NB4 (cell line): Measurements from ENCODE around the gene MEG3.

Source experiments
- DNase-seq: peaks from one replicate; pipeline ENCODE4 v3.0.0; 2010; ENCODE audit warnings: low read depth
- H3K4me3 ChIP-seq: one replicate; pipeline ENCODE4 v1.5.1; 2011; ENCODE audit warnings: mild to moderate bottlenecking, low read depth, low read length, moderate library complexity
- CTCF ChIP-seq: IDR thresholded peaks from one replicate; pipeline ENCODE4 v1.5.1; 2012; ENCODE audit warnings: low read depth, low read length
- MYC ChIP-seq: IDR thresholded peaks from 2 replicates; pipeline ENCODE4 v1.6.1; 2011; ENCODE audit warnings: low read depth, low read length
- POLR2A ChIP-seq: IDR thresholded peaks from 2 replicates; pipeline ENCODE4 v1.6.1; 2011; ENCODE audit warnings: mild to moderate bottlenecking; ENCODE audit not compliant: insufficient read length; ENCODE audit errors: extremely low read depth
- TF ChIP-seq, protein P1 (sequence below): IDR thresholded peaks from 2 replicates; pipeline ENCODE4 v1.6.1; 2011; ENCODE audit warnings: low read depth, low read length

The MEG3 gene

DNA sequence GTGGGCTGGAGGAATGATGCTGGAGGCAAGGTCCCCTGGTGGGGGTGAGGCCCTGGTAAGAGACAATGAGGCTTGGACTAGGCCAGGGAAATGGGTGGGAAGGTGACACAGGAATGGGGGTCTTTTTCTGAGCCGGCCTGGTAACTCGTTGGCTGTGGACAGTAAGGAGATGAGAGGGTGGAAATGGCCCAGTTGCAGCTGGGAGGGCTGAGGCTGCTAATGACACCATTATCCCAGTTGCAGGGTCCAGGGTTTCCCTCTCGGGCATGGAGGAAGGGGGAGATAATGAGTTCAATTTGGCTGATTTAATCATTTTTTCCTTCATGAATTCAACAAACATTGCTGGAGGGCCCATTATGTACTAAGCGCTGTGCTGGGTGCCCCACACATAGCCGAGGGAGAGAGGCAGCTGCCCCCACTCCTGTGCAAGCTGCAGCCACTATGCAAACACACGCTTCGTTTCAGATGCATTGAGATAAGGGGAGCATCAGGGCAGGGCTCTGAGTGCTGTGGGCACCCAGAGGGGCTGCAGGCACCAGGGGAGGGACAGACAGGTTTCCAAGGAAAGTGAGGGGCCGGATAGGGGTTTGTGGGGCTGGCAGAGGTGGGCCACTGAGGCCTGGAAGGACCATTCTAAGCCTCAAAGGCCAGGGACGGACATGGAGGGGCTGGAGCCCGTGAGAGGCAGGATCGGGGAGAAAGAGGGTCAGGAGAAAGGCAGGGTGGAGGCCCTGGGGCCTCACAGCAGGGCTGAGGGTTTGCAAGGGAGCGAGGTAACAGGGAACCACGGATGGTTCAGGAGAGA lies 43.2 kb upstream of the MEG3 start:
- no peak for DNase-seq
- H3K4me3 ChIP-seq: no peak overlapping the region
- TF ChIP-seq POLR2A (no peak), MYC (no peak), CTCF (no peak)
- TF ChIP-seq, protein P1, sequence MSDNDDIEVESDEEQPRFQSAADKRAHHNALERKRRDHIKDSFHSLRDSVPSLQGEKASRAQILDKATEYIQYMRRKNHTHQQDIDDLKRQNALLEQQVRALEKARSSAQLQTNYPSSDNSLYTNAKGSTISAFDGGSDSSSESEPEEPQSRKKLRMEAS: no peak

DNA sequence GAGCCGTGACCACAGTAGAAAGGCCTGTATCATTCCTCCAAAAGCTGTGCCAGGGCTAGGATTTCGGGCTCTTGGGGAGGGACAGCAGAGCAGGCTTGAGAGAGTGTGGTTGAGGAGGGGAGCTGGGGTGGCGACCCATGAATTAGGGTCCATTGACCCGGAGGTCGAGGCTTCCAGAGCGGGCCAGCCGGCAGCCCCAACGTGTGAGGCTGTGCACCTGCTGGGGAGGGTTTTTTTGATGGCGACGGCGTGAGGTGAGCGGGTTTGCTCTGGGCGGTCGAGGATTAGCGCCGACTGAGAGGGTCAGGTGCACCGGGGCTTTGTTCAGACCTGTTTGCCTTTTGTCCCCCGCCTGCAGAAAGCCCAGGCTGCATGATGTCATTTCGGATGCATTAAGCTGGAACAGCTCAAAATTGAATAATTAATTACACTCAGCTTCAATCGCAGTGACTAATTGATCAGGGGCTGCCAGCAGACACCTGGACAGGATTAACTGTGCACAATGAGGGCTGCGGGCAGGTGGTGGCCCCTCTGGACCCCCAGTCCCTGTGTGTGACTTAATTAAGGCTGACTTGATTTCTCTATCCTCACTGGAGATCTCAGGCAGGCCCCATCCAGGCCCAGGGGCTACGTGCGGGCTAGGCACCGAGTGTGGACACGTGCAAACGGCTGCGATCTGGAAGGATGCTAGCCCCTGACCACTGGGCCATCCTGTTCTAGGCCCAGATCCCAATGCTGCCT lies 42.1 kb upstream of the MEG3 start:
- no peak for DNase-seq
- no peak overlapping the region for H3K4me3 ChIP-seq
- no peak for TF ChIP-seq CTCF
- no peak for TF ChIP-seq MYC
- TF ChIP-seq, protein P1: no peak
- no peak for TF ChIP-seq POLR2A

DNA sequence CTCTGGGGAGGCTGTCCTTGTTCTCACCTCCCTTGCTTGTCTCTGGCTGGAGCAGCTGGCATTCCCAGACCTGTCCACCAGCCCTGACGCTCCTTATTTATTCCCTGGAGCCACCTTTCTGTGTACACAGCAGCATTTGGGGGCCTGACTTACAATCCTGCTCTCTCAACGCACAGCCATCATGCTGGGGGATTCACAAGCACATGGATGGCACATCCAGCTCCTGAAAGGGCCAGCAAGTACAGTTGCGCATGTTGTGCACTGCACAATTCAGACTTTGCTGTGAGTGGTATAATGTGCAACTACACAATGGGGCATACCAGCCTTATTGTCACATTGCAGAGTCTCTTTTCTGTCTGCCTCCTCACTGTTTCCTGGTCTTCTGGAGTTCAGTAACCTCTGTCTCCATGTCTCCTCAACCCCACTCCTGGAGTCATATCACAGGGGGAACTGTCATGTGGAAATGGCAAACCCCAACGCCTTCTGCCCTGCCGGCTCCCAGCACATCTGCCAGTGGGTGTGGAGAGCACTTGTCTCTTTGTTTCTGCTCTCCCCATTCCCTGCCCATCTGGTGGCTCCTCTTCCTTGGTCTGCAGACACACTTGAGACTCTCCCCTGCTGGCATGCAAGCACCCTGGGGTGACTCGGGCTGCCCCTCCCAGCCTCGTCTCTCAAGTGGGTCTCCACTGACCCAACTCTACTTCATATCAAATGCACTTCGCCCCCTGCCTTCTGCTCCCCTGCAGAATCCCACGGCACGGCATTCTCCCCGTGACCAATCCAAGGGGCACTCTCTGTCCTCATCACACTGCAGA lies 41.2 kb upstream of the MEG3 start:
- TF ChIP-seq CTCF: no peak
- TF ChIP-seq MYC: no peak
- TF ChIP-seq, protein P1: no peak
- TF ChIP-seq POLR2A: no peak
- H3K4me3 ChIP-seq: no peak overlapping the region
- no peak for DNase-seq

DNA sequence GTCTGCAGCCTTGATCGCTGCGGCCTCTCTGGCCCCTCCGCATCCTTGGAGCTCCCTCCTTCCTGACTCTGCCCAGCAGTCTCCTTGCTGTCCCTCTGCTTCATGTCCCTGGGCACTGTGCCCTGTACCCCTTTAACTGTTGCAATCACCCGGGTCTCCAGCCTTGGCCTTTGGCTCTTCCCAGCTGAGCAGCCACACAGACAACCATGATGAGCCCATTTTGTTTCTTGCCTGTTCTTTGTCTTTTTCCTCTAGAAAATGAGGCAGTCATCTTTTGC lies 40.6 kb upstream of the MEG3 start:
- no peak overlapping the region for H3K4me3 ChIP-seq
- TF ChIP-seq, protein P1: no peak
- no peak for TF ChIP-seq MYC
- no peak for DNase-seq

- no peak for DNase-seq
- no peak overlapping the region for H3K4me3 ChIP-seq
- no peak for TF ChIP-seq MYC
These were observed 40.3 kb upstream of the MEG3 start for GRCh38 chr14:100785626-100786025.

- TF ChIP-seq POLR2A: no peak
- no peak for TF ChIP-seq MYC
- TF ChIP-seq, protein P1: no peak
- TF ChIP-seq CTCF: no peak
- DNase-seq: no peak
These were observed 39.8 kb upstream of the MEG3 start for GRCh38 chr14:100786131-100786530.

More at GRCh38 chr14:100786131-100786530, 39.8 kb upstream of the MEG3 start:
- no peak overlapping the region for H3K4me3 ChIP-seq
